Right cardiac atrium (tissue), 5 donors: ENCODE results near the gene C16orf95. TPM values are rescaled to one million over a fixed set of nuclear protein-coding genes. Genes with fewer than 3 reads are reported as not detected.

ENCODE experiments used
- ATAC-seq, 2 donors: fragments of 200-7000 bp; cut with Tn5 transposase; one replicate each; pipeline versions ENCODE4 v1.8.0 to v1.9.1; 2020; ENCODE audit warnings: moderate library complexity in 2 of 2, mild to moderate bottlenecking in 1 of 2
- DNase-seq, 3 donors: peaks; one replicate each; pipeline ENCODE4 v3.0.0-alpha.2; 2020
- H3K27ac ChIP-seq: one replicate; pipeline ENCODE4 v1.5.1; 2013; ENCODE audit warnings: mild to moderate bottlenecking, low read length, control low read depth, moderate library complexity
- H3K27me3 ChIP-seq: one replicate; pipeline ENCODE4 v1.6.1; 2013; ENCODE audit not compliant: control insufficient read depth, insufficient read depth
- H3K4me1 ChIP-seq: one replicate; pipeline ENCODE4 v1.6.1; 2013; ENCODE audit warnings: low read length; ENCODE audit not compliant: control insufficient read depth, insufficient read depth
- H3K4me3 ChIP-seq: one replicate; pipeline ENCODE4 v1.5.1; 2013; ENCODE audit warnings: low read length, control low read depth
- H3K9me3 ChIP-seq: one replicate; pipeline ENCODE4 v1.6.1; 2013; ENCODE audit warnings: low read length; ENCODE audit not compliant: control insufficient read depth
- WGBS: extraction: QIAGEN DNeasy Blood & Tissue Kit; methylation state at CpG from one replicate; pipeline ENCODE4 v1.1.7; 2013; 5-methylcytosine and 5-hydroxymethylcytosine counted together
- intact Hi-C, 4 donors: fragments of 100-400 bp; cut with DNase I; formaldehyde crosslinking; loops; one replicate each; pipeline versions ENCODE4 v1.11.0 to v1.14.0; 2022 to 2023
- polyA plus RNA-seq: library from polyadenylated mRNA; stranded (reverse); fragments of 200-250 nt; gene quantifications from one replicate; pipeline ENCODE4 v1.2.3, GENCODE V29; 2013
- total RNA-seq, 4 donors: library from RNA; stranded (reverse); fragmentation: NEBNext Ultra II Directional; extraction: Animal tissue kit (Norgen Biotek cat#: 25700); gene quantifications; one replicate each; pipeline ENCODE4 v1.2.1, GENCODE V29; 2021
- donor health status: healthy with polysubstance abuse.
- donor health status: DM: no; HTN: yes; CAD: no.
- donor health status: DM: no; HTN: no; CAD: no.
- donor health status: DM: no; HTN: yes; CAD: no; lungs with severe emphysema.
- donor health status: DM: yes; HTN: yes; CAD: no.

The C16orf95 gene
- total and polyA plus RNA-seq, 5 donors: 3.4 to 5.4 (median 4.7) TPM

GRCh38 chr16:87309620-87310525, 7.3 kb downstream of the C16orf95 start:
- DNase-seq: peak in 1 of 3 donors; percentile 55
- H3K9me3 ChIP-seq: no peaks in the 10 kb centered on the region
- 67% methylated on average over 5 of the region's 5 CpGs for WGBS
- no peaks in the 10 kb centered on the region for H3K27me3 ChIP-seq
- intact Hi-C loops: no loop called here
- ATAC-seq: no peak
- peaks cover 3% of the 10 kb centered on the region for H3K4me1 ChIP-seq
- no peak overlapping the region for H3K4me3 ChIP-seq
- H3K27ac ChIP-seq: no peak overlapping the region

GRCh38 chr16:87308826-87309225, 8.4 kb downstream of the C16orf95 start:
- H3K27me3 ChIP-seq: no peaks in the 10 kb centered on the region
- DNase-seq (no peak), ATAC-seq (no peak)
- WGBS: 98% methylated on average over 4 of the region's 4 CpGs
- no peak overlapping the region for H3K27ac ChIP-seq
- H3K4me3 ChIP-seq: no peak overlapping the region
- intact Hi-C loops: no loop called here
- H3K9me3 ChIP-seq: no peaks in the 10 kb centered on the region
- peaks cover 3% of the 10 kb centered on the region for H3K4me1 ChIP-seq

GRCh38 chr16:87306516-87306915, 10.7 kb downstream of the C16orf95 start:
- peaks cover 3% of the 10 kb centered on the region for H3K4me1 ChIP-seq
- H3K27ac ChIP-seq: no peak overlapping the region
- intact Hi-C loops: no loop called here
- H3K4me3 ChIP-seq: no peak overlapping the region
- DNase-seq (no peak), ATAC-seq (no peak)
- H3K9me3 ChIP-seq: no peaks in the 10 kb centered on the region
- 68% methylated on average over 3 of the region's 3 CpGs for WGBS
- H3K27me3 ChIP-seq: no peaks in the 10 kb centered on the region

- Histone ChIP-seq H3K27me3 (no peaks in the 10 kb centered on the region), H3K9me3 (no peaks in the 10 kb centered on the region), H3K27ac (no peak overlapping the region), H3K4me3 (no peak overlapping the region), H3K4me1 (no peaks in the 10 kb centered on the region)
- DNase-seq: peak in 1 of 3 donors; percentile 34
- ATAC-seq: peak; percentile 37 to 39
- WGBS: 50% methylated on average over 30 of the region's 30 CpGs
- intact Hi-C loops: no loop called here
Measured at GRCh38 chr16:87305505-87306391, 11.4 kb downstream of the C16orf95 start.

GRCh38 chr16:87304951-87305350, 12.2 kb downstream of the C16orf95 start:
- H3K27ac ChIP-seq: no peak overlapping the region
- H3K4me3 ChIP-seq: no peak overlapping the region
- 78% methylated on average over 10 of the region's 10 CpGs for WGBS
- no peaks in the 10 kb centered on the region for H3K27me3 ChIP-seq
- intact Hi-C loops: no loop called here
- H3K9me3 ChIP-seq: no peaks in the 10 kb centered on the region
- H3K4me1 ChIP-seq: no peaks in the 10 kb centered on the region
- ATAC-seq (peak in 1 of 2 donors; percentile 13), DNase-seq (no peak)

GRCh38 chr16:87303962-87304521, 13.2 kb downstream of the C16orf95 start:
- WGBS: 97% methylated on average over 4 of the region's 4 CpGs
- Histone ChIP-seq H3K4me1 (no peaks in the 10 kb centered on the region), H3K4me3 (no peak overlapping the region), H3K27me3 (no peaks in the 10 kb centered on the region), H3K27ac (no peak overlapping the region), H3K9me3 (no peaks in the 10 kb centered on the region)
- ATAC-seq: no peak
- intact Hi-C loops: no loop called here
- DNase-seq: no peak

- WGBS: 65% methylated on average over 7 of the region's 7 CpGs
Measured at GRCh38 chr16:87303431-87303930, 13.7 kb downstream of the C16orf95 start.

GRCh38 chr16:87298857-87299465, 18.2 kb downstream of the C16orf95 start:
- H3K9me3 ChIP-seq: no peaks in the 10 kb centered on the region
- DNase-seq (peak in 1 of 3 donors; percentile 10), ATAC-seq (no peak)
- no peak overlapping the region for H3K4me3 ChIP-seq
- no peaks in the 10 kb centered on the region for H3K4me1 ChIP-seq
- intact Hi-C loops: no loop called here
- no peak overlapping the region for H3K27ac ChIP-seq
- H3K27me3 ChIP-seq: no peaks in the 10 kb centered on the region
- WGBS: 87% methylated on average over 13 of the region's 13 CpGs

More at GRCh38 chr16:87303431-87303930, 13.7 kb downstream of the C16orf95 start:
- intact Hi-C loops: no loop called here
- ATAC-seq (no peak), DNase-seq (no peak)
- Histone ChIP-seq H3K4me3 (no peak overlapping the region), H3K4me1 (no peaks in the 10 kb centered on the region), H3K9me3 (no peaks in the 10 kb centered on the region), H3K27ac (no peak overlapping the region), H3K27me3 (no peaks in the 10 kb centered on the region)

- ATAC-seq (peak; percentile 38 to 41), DNase-seq (peak in 1 of 3 donors; percentile 57)
- Histone ChIP-seq H3K27ac (no peak overlapping the region), H3K4me3 (no peak overlapping the region), H3K4me1 (no peaks in the 10 kb centered on the region), H3K27me3 (no peaks in the 10 kb centered on the region), H3K9me3 (no peaks in the 10 kb centered on the region)
- WGBS: 47% methylated on average over 15 of the region's 15 CpGs
- intact Hi-C loops: no loop called here
Measured at GRCh38 chr16:87297918-87298631, 19.1 kb downstream of the C16orf95 start.

- Histone ChIP-seq H3K9me3 (no peaks in the 10 kb centered on the region), H3K4me1 (no peaks in the 10 kb centered on the region), H3K4me3 (no peak overlapping the region), H3K27ac (no peak overlapping the region), H3K27me3 (no peaks in the 10 kb centered on the region)
- 91% methylated on average over 5 of the region's 5 CpGs for WGBS
- intact Hi-C loops: no loop called here
- ATAC-seq: peak; percentile 17 to 23
- DNase-seq: peak in 1 of 3 donors; percentile 35
Measured at GRCh38 chr16:87297407-87297806, 19.8 kb downstream of the C16orf95 start.
